HG03139 (cell line): ENCODE data around the gene HHEX.
"Not testable (repeated sequence)": the region's sequence is repeated elsewhere in the genome, so short reads cannot be mapped to it uniquely, and the experiment has no call there.

Experiments
- ATAC-seq: cut with Tn5 transposase; IDR thresholded peaks from one replicate; pipeline ENCODE4 v1.9.1; 2021; ENCODE audit not compliant: unreplicated experiment

Gene HHEX

GRCh38 chr10:92732958-92733357, 43.2 kb downstream of the HHEX start:
- ATAC-seq = no peak

- ATAC-seq = no peak
These were observed 44.5 kb downstream of the HHEX start for GRCh38 chr10:92734301-92734700.

- ATAC-seq = no peak
These were observed 46.2 kb downstream of the HHEX start for GRCh38 chr10:92735938-92736337.

GRCh38 chr10:92737484-92737883, 47.7 kb downstream of the HHEX start:
- ATAC-seq = no peak

- no peak for ATAC-seq
These were observed 51.0 kb downstream of the HHEX start for GRCh38 chr10:92740762-92741161.

- not testable (repeated sequence) for ATAC-seq
These were observed 52.0 kb downstream of the HHEX start for GRCh38 chr10:92741741-92742140.

GRCh38 chr10:92742331-92743228, 52.8 kb downstream of the HHEX start:
- ATAC-seq = peak; percentile 96
